ENCODE data around the gene GALNT16. TPM values are rescaled to one million over a fixed set of nuclear protein-coding genes. Genes with fewer than 3 reads are reported as not detected.

GALNT16 gene
- total RNA-seq, 1 donor from 2014 or later, result 101 TPM

- ATAC-seq, result no peak
- DNase-seq, result no peak
- intact Hi-C loops (cut with micrococcal nuclease), result no loop called here
Observed at GRCh38 chr14:69325086-69325485, 65.1 kb downstream of the GALNT16 start.

GRCh38 chr14:69325646-69326265 is 65.8 kb downstream of the GALNT16 start:
- DNase-seq, result no peak
- ATAC-seq, result no peak
- intact Hi-C loops (cut with micrococcal nuclease), result no loop called here

DNA sequence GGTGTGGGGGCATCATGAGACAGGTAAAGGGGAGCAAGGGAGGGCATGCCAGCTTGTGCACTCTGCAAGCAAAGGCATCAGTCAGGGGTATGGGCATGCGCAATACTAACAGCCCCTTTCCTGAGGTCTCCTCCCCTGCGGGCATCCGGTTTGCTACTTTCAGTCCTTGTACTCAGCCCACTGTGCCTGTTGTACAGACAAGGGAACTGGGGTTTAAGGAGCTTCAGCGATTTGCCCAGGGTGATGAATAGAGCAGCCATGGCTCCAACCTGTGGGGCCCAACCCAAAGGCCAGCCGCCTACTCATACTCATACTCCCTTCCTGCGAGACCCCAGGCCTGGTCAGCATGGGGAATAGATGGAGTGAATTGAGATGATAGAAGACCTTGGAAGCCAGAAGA is 66.7 kb downstream of the GALNT16 start:
- DNase-seq (no peak), ATAC-seq (no peak)
- intact Hi-C loops (cut with micrococcal nuclease), result no loop called here

GRCh38 chr14:69327507-69327906 is 67.5 kb downstream of the GALNT16 start:
- intact Hi-C loops (cut with micrococcal nuclease), result no loop called here
- DNase-seq (no peak), ATAC-seq (no peak)

- ATAC-seq (no peak), DNase-seq (no peak)
- intact Hi-C loops (cut with micrococcal nuclease), result no loop called here
Observed at GRCh38 chr14:69328317-69328716, 68.4 kb downstream of the GALNT16 start.

GRCh38 chr14:69328765-69329164 is 68.8 kb downstream of the GALNT16 start:
- DNase-seq (no peak), ATAC-seq (no peak)
- intact Hi-C loops (cut with micrococcal nuclease), result no loop called here

DNA sequence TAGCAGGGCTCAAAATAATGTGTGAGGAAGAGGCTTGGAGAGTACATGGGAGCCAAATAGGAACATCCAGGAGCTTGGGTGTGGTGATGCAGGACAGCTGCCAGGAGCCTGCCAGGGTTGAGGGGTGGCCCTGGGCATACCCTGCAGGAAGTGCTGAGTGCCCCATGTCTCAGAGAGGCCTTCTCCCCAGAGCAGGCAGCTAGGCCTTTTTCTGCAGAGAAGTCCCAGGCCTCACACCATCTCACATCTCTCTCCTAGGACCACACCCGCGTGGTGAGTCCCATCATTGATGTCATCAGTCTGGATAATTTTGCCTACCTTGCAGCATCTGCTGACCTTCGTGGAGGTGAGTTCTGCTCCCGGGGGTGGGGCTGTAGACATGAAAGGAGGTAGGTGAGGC is 71.2 kb downstream of the GALNT16 start:
- DNase-seq, result no peak
- intact Hi-C loops (cut with micrococcal nuclease), result no loop called here
- no peak for ATAC-seq

- ATAC-seq, result no peak
- intact Hi-C loops (cut with micrococcal nuclease), result no loop called here
- DNase-seq, result no peak
Observed at GRCh38 chr14:69332782-69333395, 72.9 kb downstream of the GALNT16 start.

DNA sequence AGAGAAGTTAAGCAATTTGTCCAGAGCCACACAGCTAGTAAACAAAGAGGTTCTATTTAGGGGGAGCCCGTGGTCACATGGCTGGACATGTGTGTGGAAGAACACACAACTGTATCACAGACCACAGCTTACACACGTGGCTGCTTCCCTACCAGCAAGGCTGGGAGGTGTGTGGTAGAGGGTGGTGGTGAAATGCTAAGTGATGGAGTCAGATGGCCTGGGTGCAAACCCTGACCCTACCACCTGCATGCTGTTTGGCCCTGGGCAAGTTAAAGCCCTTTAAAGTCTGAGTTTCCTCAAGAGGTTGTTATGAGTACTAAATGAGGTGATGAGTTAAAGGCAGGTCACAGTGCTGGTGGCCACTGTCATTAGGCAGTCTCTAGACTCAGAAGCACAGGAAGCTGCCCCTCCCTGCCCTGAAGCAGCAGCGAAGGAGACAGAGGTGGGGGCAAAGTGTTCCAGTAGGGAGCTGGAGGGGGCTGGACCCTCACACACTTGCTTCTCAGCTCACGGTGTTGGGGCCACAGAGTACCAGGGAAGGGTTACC is 73.9 kb downstream of the GALNT16 start:
- DNase-seq (no peak), ATAC-seq (no peak)
- intact Hi-C loops (cut with micrococcal nuclease), result no loop called here

DNA sequence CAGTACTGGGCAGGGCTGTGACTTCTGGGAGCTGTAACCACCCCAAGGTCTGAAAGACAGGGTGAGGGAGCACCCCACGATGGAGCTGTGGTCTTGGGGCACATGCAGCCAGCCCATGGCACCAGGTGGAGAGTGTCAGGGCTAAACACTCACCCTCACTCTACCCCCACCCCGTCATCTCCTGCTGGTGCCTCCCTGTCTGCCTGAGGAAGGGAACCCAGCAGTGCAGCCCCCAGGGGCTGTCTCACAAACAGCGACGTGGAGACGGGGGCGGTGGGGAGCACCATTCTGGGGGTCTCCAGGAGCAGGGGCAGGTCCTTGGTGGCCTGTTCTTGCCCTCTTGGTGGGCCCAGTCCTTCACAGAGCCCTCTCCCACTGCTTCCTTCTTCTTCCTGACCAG is 74.6 kb downstream of the GALNT16 start:
- ATAC-seq, result no peak
- DNase-seq, result no peak
- intact Hi-C loops (cut with micrococcal nuclease), result no loop called here

- intact Hi-C loops (cut with micrococcal nuclease), result no loop called here
- DNase-seq (no peak), ATAC-seq (no peak)
Observed at GRCh38 chr14:69335371-69335771, 75.4 kb downstream of the GALNT16 start.

DNA sequence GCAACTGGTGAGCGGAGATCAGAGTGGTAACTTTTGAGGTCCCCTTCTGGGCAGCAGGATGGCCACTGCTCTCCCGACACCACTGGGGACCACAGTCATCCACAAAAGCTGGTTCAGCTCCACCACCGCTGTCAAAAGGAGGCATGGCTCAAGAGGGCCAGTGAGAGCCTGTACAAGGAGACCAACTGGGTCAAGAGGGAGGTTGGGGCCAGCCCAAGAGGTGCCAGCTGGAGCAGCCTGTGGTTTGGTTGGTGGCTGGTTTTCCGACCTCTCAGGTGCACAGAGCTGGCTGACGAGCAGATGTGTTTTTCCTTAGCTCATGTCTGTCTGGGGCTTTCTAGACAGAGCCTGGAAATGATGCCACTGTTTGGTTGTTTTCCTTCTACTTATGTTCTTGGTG is 78.0 kb downstream of the GALNT16 start:
- DNase-seq (no peak), ATAC-seq (no peak)
- intact Hi-C loops (cut with micrococcal nuclease), result no loop called here

DNA sequence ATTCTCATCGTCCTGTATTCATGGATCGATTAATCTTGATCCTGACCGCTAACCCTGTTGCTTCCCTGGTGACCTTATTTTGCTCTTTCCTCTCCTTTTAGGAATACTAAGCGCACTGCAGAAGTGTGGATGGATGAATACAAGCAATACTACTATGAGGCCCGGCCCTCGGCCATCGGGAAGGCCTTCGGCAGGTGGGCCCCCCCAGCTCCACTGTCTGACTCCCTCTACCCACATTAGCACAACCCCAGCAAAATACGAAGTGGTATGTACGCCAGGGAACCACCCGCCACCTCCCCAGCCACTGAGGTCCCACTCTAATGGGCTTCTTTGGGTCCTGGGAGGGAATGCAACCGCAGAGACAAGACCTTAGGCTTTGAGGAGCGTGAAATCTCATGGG is 79.5 kb downstream of the GALNT16 start:
- no peak for DNase-seq
- intact Hi-C loops (cut with micrococcal nuclease), result no loop called here

DNA sequence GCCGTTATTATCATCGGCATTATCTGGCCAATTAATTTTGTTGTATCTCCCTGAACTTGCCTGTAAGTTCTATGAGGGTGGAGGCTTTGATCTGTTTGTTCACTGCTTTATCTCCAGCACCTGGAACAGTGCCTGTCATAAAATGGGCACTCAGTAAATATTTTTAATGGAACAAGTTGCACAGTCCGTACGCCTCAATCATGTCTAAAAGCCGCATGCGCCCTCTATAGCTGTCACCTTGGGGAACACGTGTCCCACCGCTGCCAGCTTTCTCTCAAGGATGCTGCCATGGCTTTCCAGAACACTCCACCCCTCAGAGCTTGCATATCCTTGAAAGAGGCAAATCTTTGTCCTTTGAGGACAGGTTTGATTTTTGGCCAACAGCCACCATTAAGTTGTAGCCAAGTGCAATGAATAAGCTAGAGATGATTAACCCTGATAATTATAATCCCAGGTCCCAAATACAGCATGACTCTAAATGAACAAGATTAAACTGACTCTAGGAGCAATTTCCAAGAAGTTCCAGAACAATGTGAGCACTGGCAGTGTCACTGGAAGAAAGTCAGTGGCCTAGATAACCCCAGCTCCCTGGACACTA is 83.1 kb downstream of the GALNT16 start:
- ATAC-seq (peak; percentile 79), DNase-seq (peak; percentile 45)
- intact Hi-C loops (cut with micrococcal nuclease), result no loop called here

More for the DNA sequence above, 79.5 kb downstream of the GALNT16 start:
- no peak for ATAC-seq

DNA sequence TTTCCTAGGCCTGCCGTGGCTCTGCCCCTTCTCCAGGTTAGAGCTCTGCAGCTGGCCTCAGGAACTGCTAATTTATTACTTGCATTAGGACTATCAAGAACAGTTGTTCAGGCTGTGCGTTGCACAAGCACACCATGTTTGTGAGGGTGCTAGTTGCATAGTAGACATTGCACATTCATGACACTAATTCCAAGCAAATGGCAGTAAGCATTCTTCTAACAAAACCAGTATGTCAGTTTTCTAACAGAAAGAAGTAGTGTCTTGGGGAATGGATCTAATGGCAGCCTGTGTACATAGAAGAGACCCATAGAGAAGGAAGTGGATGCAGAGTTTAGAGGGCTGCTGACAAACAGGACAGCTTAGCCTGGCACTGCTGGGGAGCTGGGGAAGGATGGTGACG is 84.2 kb downstream of the GALNT16 start:
- ATAC-seq (no peak), DNase-seq (no peak)
- intact Hi-C loops (cut with micrococcal nuclease), result no loop called here

- DNase-seq, result no peak
- ATAC-seq, result no peak
- intact Hi-C loops (cut with micrococcal nuclease), result no loop called here
Observed at GRCh38 chr14:69345402-69345801, 85.4 kb downstream of the GALNT16 start.

- peak; percentile 50 for DNase-seq
- ATAC-seq, result peak; percentile 17
Observed at GRCh38 chr14:69346710-69347109, 86.8 kb downstream of the GALNT16 start.

GRCh38 chr14:69349091-69349777 is 89.3 kb downstream of the GALNT16 start:
- DNase-seq (no peak), ATAC-seq (no peak)
- intact Hi-C loops (cut with micrococcal nuclease), result no loop called here

More at GRCh38 chr14:69346710-69347109, 86.8 kb downstream of the GALNT16 start:
- intact Hi-C loops (cut with micrococcal nuclease), result no loop called here

- DNase-seq (no peak), ATAC-seq (no peak)
- intact Hi-C loops (cut with micrococcal nuclease), result no loop called here
Observed at GRCh38 chr14:69350892-69351291, 90.9 kb downstream of the GALNT16 start.

- DNase-seq, result no peak
- no peak for ATAC-seq
- intact Hi-C loops (cut with micrococcal nuclease), result no loop called here
Observed at GRCh38 chr14:69351385-69351784, 91.4 kb downstream of the GALNT16 start.

Data from left ventricle myocardium superior (tissue), 1 donor.